SK-N-MC (cell line): ENCODE results near the gene PODNL1.

Source experiments
- EZH2 ChIP-seq: fragments of 200-600 bp; sonication (generic); IDR thresholded peaks from one replicate; pipeline ENCODE4 v1.6.1; 2017; ENCODE audit warnings: antibody characterized with exemption
- FOXP2 ChIP-seq: optimal IDR thresholded peaks from 2 replicates; pipeline ENCODE3; 2011; ENCODE audit warnings: mild to moderate bottlenecking, moderate library complexity; ENCODE audit not compliant: insufficient read depth; ENCODE audit errors: extremely low read length, control extremely low read depth
- POLR2AphosphoS5 ChIP-seq: IDR thresholded peaks from 2 replicates; pipeline ENCODE4 v1.6.1; 2012; ENCODE audit warnings: mild to moderate bottlenecking, low read depth, low read length, borderline replicate concordance

- TF ChIP-seq POLR2AphosphoS5, result no peak
- no peak for TF ChIP-seq EZH2
- no peak for TF ChIP-seq FOXP2
Observed at GRCh38 chr19:13962699-13963602, 24.7 kb upstream of the PODNL1 start.
